Stomach smooth muscle (tissue), 2 donors: Measurements from ENCODE around the gene ULK1.

ENCODE experiments used
- H3K27ac ChIP-seq: one replicate; pipeline ENCODE4 v1.7.0; 2013; ENCODE audit warnings: mild to moderate bottlenecking, low read length, inconsistent platforms
- H3K27me3 ChIP-seq, 2 donors: one replicate each; pipeline ENCODE4 v1.7.0; 2013; ENCODE audit warnings: low read length in 2 of 2; ENCODE audit not compliant: insufficient read depth in 2 of 2, control insufficient read depth in 1 of 2
- H3K36me3 ChIP-seq, 2 donors: one replicate each; pipeline ENCODE4 v1.7.0; 2013; ENCODE audit warnings: low read length in 2 of 2; ENCODE audit not compliant: control insufficient read depth in 2 of 2, insufficient read depth in 2 of 2
- H3K4me1 ChIP-seq: one replicate; pipeline ENCODE4 v1.7.0; 2013; ENCODE audit warnings: low read length; ENCODE audit not compliant: control insufficient read depth, insufficient read depth
- H3K4me3 ChIP-seq, 2 donors: one replicate each; pipeline ENCODE4 v1.7.0; 2013; ENCODE audit warnings: low read length in 2 of 2
- H3K9ac ChIP-seq, 2 donors: one replicate each; pipeline ENCODE4 v1.7.0; 2013; ENCODE audit warnings: low read length in 2 of 2, mild to moderate bottlenecking in 1 of 2
- H3K9me3 ChIP-seq, 2 donors: one replicate each; pipeline ENCODE4 v1.7.0; 2013; ENCODE audit warnings: low read length in 2 of 2; ENCODE audit not compliant: control insufficient read depth in 2 of 2
- donor health status: healthy.
- donor health status: Pancreatic carcinoma.

Gene ULK1

GRCh38 chr12:131940141-131940547, 45.7 kb downstream of the ULK1 start:
- Histone ChIP-seq H3K27ac (no peak overlapping the region), H3K9me3 (no peaks in the 10 kb centered on the region), H3K4me3 (no peak overlapping the region), H3K27me3 (no peaks in the 10 kb centered on the region), H3K4me1 (no peaks in the 10 kb centered on the region), H3K9ac (no peak overlapping the region), H3K36me3 (peaks cover 15 to 22% of the 10 kb centered on the region in 2 donors)

- Histone ChIP-seq H3K27ac (no peak overlapping the region), H3K36me3 (peaks cover 15 to 22% of the 10 kb centered on the region in 2 donors), H3K9ac (no peak overlapping the region), H3K4me1 (no peaks in the 10 kb centered on the region), H3K9me3 (no peaks in the 10 kb centered on the region), H3K27me3 (no peaks in the 10 kb centered on the region), H3K4me3 (no peak overlapping the region)
Observed at GRCh38 chr12:131941116-131941986, 46.9 kb downstream of the ULK1 start.

GRCh38 chr12:131941987-131942341, 47.5 kb downstream of the ULK1 start:
- Histone ChIP-seq H3K9ac (no peak overlapping the region), H3K36me3 (peaks cover 15 to 22% of the 10 kb centered on the region in 2 donors), H3K27ac (no peak overlapping the region), H3K9me3 (no peaks in the 10 kb centered on the region), H3K4me3 (no peak overlapping the region), H3K27me3 (no peaks in the 10 kb centered on the region), H3K4me1 (no peaks in the 10 kb centered on the region)

GRCh38 chr12:131942671-131943070, 48.2 kb downstream of the ULK1 start:
- H3K27me3 ChIP-seq = no peaks in the 10 kb centered on the region
- peaks cover 15 to 22% of the 10 kb centered on the region in 2 donors for H3K36me3 ChIP-seq
- H3K4me1 ChIP-seq = no peaks in the 10 kb centered on the region
- no peak overlapping the region for H3K9ac ChIP-seq
- H3K4me3 ChIP-seq = no peak overlapping the region
- H3K9me3 ChIP-seq = no peaks in the 10 kb centered on the region
- H3K27ac ChIP-seq = no peak overlapping the region

GRCh38 chr12:131943389-131943788, 49.0 kb downstream of the ULK1 start:
- no peak overlapping the region for H3K4me3 ChIP-seq
- H3K27me3 ChIP-seq = no peaks in the 10 kb centered on the region
- H3K36me3 ChIP-seq = peaks cover 15 to 22% of the 10 kb centered on the region in 2 donors
- no peaks in the 10 kb centered on the region for H3K9me3 ChIP-seq
- no peaks in the 10 kb centered on the region for H3K4me1 ChIP-seq
- H3K27ac ChIP-seq = no peak overlapping the region
- no peak overlapping the region for H3K9ac ChIP-seq

- Histone ChIP-seq H3K9me3 (no peaks in the 10 kb centered on the region), H3K27me3 (no peaks in the 10 kb centered on the region), H3K36me3 (peaks cover 15 to 22% of the 10 kb centered on the region in 2 donors), H3K4me3 (no peak overlapping the region), H3K9ac (no peak overlapping the region), H3K4me1 (no peaks in the 10 kb centered on the region), H3K27ac (no peak overlapping the region)
Observed at GRCh38 chr12:131943876-131944275, 49.5 kb downstream of the ULK1 start.

- no peak overlapping the region for H3K4me3 ChIP-seq
- H3K9me3 ChIP-seq = no peaks in the 10 kb centered on the region
- H3K36me3 ChIP-seq = peaks cover 12 to 17% of the 10 kb centered on the region in 2 donors
- H3K9ac ChIP-seq = no peak overlapping the region
- H3K27me3 ChIP-seq = no peaks in the 10 kb centered on the region
- H3K27ac ChIP-seq = no peak overlapping the region
- no peaks in the 10 kb centered on the region for H3K4me1 ChIP-seq
Observed at GRCh38 chr12:131944601-131945251, 50.3 kb downstream of the ULK1 start.

GRCh38 chr12:131946757-131947156, 52.3 kb downstream of the ULK1 start:
- Histone ChIP-seq H3K4me1 (peaks cover 7% of the 10 kb centered on the region), H3K4me3 (no peak overlapping the region), H3K9ac (no peak overlapping the region), H3K36me3 (peaks cover 4 to 8% of the 10 kb centered on the region in 2 donors), H3K9me3 (no peaks in the 10 kb centered on the region), H3K27ac (no peak overlapping the region), H3K27me3 (no peaks in the 10 kb centered on the region)

- peak overlapping the region; percentile 18 for H3K27ac ChIP-seq
- H3K9ac ChIP-seq = no peak overlapping the region
- no peak overlapping the region for H3K4me3 ChIP-seq
- peaks cover 7% of the 10 kb centered on the region for H3K4me1 ChIP-seq
- no peaks in the 10 kb centered on the region for H3K27me3 ChIP-seq
- peaks cover 0 to 4% of the 10 kb centered on the region in 2 donors for H3K36me3 ChIP-seq
- H3K9me3 ChIP-seq = no peaks in the 10 kb centered on the region
Observed at GRCh38 chr12:131947482-131948027, 53.1 kb downstream of the ULK1 start.

GRCh38 chr12:131948166-131948712, 53.8 kb downstream of the ULK1 start:
- Histone ChIP-seq H3K9ac (no peak overlapping the region), H3K4me3 (no peak overlapping the region), H3K27me3 (no peaks in the 10 kb centered on the region), H3K4me1 (peaks cover 7% of the 10 kb centered on the region), H3K27ac (no peak overlapping the region), H3K36me3 (peaks cover 0 to 4% of the 10 kb centered on the region in 2 donors), H3K9me3 (no peaks in the 10 kb centered on the region)
